GM12891 (cell line): ENCODE results near the gene TRANK1.
"Not testable (repeated sequence)": the region's sequence is repeated elsewhere in the genome, so short reads cannot be mapped to it uniquely, and the experiment has no call there.

Source experiments
- PAX5 ChIP-seq: IDR thresholded peaks from 2 replicates; pipeline ENCODE4 v1.6.1; 2011; ENCODE audit warnings: low read length, moderate library complexity, mild to moderate bottlenecking; ENCODE audit not compliant: insufficient read depth, severe bottlenecking
- POLR2A ChIP-seq: IDR thresholded peaks from 2 replicates; pipeline ENCODE4 v1.6.1; 2011; ENCODE audit warnings: low read depth, low read length, control low read depth
- POLR2AphosphoS5 ChIP-seq: IDR thresholded peaks from 2 replicates; pipeline ENCODE4 v1.6.1; 2011; ENCODE audit warnings: low read depth, low read length, control low read depth
- SPI1 ChIP-seq: IDR thresholded peaks from 2 replicates; pipeline ENCODE4 v1.6.1; 2011; ENCODE audit warnings: low read depth, low read length, control low read depth
- TAF1 ChIP-seq: IDR thresholded peaks from 2 replicates; pipeline ENCODE4 v1.6.1; 2011; ENCODE audit warnings: low read depth, low read length, control low read depth

DNA sequence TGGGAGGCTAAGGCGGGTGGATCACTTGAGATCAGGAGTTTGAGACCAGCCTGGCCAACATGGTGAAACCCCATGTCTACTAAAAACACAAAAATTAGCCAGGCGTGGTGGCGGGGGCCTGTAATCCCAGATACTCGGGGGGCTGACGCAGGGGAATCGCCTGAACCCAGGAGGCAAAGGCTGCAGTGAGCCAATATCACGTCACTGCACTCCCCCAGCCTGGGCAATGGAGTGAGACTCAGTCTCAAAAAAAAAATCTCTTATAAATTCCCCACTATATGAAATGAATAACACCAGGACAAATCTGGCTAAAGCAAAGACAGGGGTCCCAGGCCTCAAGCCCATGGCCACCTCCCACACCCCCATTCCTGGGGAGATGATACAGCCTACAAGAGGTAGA is 53.8 kb downstream of the TRANK1 start:
- not testable (repeated sequence) for TF ChIP-seq POLR2A, POLR2AphosphoS5, TAF1, PAX5, SPI1
